CD1c-positive myeloid dendritic cell (primary cell): ENCODE data around the gene DAB1.
"Not testable (repeated sequence)": the region's sequence is repeated elsewhere in the genome, so short reads cannot be mapped to it uniquely, and the experiment has no call there.

Source experiments
- DNase-seq: peaks from one replicate; pipeline ENCODE4 v3.0.0-alpha.2; 2016; ENCODE audit errors: extremely low spot score

DAB1 gene

DNA sequence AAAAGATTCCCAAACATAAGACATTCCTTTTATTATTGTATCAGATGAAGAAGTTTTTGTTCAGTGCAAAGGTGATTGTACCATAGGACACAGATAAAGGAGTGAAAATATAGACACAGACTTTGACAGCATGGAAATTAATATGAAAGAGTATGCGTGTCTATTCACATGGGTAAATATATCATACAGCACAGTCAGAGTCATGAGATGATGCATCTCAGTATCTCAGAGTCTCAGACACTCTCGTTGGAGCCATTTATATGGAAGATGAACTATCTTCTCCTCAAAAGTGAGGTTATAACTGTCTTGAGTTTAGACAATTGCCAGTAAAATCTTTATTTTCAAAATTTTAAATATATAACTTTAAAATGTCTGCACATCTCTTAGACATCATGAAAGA, 299.7 kb downstream of the DAB1 start:
- no peak for DNase-seq

DNA sequence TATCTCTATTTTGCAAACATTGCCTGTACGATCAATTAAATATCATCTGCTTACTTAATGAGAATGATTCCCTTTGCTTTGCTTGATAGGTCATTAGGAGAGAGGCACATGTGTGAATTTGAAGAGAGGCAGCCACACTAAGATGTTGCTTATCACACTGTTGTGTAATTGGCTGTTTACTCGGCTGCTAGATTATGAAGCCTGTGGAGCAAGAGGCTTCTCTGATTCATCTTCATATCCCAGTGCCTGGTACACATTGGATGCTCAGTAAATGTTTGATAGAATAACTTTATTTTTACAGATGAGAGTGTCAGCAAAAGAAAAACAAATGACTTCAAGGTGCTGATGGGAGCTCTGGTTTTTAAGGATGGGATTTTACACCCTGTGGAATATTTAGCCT, 301.8 kb downstream of the DAB1 start:
- DNase-seq: no peak

DNA sequence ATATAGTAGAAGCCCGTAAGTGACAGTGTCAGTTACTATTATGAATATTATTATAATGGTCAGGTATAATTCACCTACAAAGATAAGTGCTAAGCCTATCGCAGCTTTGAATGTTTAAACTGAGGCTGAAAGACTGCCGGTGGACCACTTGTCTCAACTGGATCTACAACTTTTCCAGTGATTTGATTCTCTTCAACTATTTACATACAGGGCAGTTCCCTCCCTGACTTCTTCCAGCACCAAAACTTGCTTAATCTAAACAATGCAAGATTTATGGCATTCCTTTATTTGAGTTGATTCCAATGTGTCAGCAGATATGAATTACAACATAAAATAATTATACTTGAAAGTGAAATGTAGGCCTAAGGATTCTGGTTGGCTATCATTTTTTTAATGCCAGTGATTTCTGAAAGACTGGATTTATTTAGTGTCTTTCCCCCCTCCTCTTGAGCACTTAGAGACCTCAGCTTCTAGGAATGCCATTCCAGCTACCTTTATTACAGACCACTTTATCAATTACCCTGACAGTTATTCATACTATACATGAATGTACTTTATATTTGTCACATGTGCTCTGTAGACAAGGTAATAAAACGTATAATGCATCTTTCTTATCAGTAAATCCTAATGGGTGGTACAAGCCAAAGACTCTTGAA, 304.8 kb downstream of the DAB1 start:
- DNase-seq: no peak

GRCh38 chr1:57117753-57118152, 306.1 kb downstream of the DAB1 start:
- DNase-seq: no peak

- DNase-seq: no peak
Measured at GRCh38 chr1:57116871-57117270, 307.0 kb downstream of the DAB1 start.

GRCh38 chr1:57115030-57115614, 308.7 kb downstream of the DAB1 start:
- DNase-seq: no peak

DNA sequence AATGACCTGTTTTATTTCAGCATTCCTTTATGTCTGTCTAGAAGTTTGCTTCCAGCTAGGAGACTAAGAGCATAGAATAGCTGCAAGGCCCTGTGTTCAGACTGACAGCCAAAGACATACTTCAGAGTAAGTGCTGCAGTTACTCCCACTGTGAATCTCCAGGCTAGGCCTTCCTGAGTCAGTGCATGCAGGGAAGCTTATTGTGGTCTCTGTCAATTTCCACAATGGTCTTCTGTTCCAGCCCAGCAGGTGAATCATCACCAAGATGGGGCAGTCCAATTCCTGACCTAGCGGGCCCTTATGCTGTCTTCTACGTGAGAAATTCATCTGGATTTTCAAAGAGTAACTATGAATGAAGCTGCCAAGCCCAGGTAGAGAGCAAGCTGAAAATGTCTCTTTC, 311.7 kb downstream of the DAB1 start:
- no peak for DNase-seq

- DNase-seq: no peak
Measured at GRCh38 chr1:57111175-57111574, 312.7 kb downstream of the DAB1 start.

DNA sequence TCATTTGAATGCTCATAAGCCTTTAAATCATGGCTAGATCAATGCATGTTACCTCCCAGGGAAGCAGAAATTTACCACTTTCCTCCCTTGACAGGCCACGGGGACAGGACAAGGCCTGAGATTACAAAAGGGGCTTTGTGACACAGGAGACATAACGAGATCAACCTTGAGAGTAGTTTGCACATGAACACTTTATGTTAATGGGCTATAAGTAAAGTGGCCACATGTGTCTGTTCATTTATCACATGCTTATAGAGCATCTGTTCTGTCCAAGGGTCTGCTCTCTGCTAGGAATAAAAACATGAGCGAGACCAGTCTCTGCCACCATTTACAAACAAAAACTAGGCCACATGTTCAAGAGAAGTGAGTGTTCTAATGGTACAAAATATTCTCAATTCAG, 314.0 kb downstream of the DAB1 start:
- no peak for DNase-seq

GRCh38 chr1:57109247-57109646, 314.6 kb downstream of the DAB1 start:
- no peak for DNase-seq

DNA sequence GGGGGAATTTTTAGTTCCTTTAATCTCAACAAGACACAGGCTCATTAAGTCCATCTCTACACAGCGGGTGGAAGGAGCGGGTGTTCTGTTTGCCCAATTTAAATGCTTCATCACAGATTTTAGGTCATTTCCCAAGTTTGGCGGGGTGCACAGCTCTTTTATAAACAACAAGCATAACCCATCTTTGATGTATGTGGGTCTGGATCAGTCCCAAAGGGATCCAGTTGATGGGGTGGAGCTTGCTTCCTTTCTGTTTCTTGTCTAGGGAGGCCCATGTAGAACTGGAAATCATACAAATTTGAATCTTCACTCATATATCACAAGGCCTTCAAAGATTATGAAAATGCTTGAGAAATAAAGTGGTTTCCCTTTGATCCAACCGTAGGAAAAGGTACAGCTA, 317.6 kb downstream of the DAB1 start:
- no peak for DNase-seq

DNA sequence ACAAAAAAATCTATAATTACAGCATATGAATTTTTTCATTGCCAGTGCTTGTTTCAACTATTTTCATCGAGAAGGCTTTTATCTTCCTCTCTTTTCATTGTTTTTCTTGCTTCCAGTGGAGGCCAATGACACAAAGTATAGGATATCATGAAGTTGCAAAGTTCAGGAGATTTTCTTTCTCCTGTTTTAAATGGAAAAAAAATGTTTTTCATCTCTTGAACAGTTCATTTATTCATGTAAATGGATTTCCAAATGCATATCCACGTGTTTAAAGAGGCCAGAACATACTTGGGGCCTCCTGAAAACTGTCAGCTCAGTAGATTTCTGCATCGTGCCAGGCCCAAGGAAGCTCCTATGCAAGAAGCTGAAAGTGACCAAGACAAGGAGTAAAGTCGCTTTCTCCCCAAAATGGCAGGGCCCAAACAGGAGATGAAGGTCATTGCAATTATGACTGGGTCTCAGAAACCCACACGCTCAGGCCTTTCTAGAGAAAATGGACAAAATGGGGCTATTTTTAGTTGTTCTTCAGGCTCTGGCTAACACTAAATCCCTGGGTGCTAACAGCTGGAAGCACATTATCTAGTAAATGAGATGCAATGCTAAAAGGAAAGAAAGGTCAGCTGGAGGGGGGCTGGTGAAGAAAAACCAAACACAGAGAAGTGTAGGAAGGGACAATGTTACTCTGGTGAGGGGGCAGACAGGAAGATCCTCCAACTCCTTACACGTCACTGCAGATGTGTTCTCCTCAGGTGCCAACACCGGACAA, 321.1 kb downstream of the DAB1 start:
- no peak for DNase-seq

DNA sequence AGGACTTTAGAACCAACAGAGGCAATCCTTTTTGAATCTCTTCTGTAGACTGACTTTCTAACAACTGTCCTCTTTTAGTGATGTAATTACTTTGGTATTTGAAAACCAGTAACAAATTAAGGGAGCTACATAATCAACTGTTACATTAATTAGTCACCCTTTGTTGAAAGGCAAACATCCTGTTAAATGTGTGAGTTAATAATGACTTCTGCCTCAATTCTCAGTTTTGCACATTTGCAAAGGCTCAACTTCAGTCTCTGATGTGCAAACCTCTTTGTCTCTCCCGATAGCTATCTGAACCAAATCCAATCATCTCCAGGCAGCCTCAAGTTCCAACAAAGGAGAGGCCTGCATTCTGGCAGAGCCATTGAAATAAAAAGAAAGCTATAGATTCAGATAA, 322.7 kb downstream of the DAB1 start:
- no peak for DNase-seq

- no peak for DNase-seq
Measured at GRCh38 chr1:57094749-57095148, 329.1 kb downstream of the DAB1 start.

- DNase-seq: no peak
Measured at GRCh38 chr1:57093122-57093521, 330.7 kb downstream of the DAB1 start.

- no peak for DNase-seq
Measured at GRCh38 chr1:57091642-57092041, 332.2 kb downstream of the DAB1 start.

DNA sequence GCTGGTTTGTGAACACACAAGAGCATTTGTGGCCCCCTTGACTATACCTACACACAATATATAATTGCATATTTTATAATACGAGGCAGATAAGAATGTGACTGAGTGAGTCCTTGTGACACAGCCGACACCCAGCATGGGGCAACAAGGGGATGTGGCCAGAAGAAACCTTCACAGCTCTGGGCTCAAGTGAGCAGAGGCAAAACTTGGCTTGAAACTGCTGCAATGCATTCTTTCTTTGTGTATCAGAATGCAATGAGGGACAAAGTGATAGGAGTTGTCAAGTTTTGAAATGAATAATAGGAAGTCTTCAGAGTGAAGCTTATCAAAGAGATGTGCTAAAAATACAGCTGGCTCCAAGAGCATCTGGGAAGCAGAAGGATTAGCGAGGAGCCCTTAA, 334.0 kb downstream of the DAB1 start:
- DNase-seq: no peak

GRCh38 chr1:57089221-57089620, 334.6 kb downstream of the DAB1 start:
- DNase-seq: no peak

- no peak for DNase-seq
Measured at GRCh38 chr1:57088653-57089052, 335.2 kb downstream of the DAB1 start.

GRCh38 chr1:57087660-57088059, 336.2 kb downstream of the DAB1 start:
- DNase-seq: not testable (repeated sequence)

DNA sequence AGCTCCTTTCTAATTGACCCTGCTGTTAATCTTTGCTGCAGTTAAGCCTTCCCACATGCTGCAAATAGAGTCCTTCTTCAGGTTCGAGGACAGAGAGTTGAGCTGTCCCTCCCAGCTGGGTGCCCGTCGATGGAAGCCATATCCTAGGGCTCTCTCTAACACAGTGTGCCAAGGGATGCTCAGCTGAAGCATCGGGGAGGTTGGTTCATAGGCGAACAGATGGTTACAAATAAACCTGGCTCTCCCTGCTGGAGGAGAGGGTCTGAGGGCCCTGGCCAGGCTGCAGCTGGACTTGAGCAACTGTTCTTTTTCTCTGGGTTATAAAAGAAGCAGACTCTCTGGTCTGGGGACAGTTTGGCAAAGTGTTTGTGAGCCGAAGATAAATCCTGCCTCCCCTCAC, 337.7 kb downstream of the DAB1 start:
- no peak for DNase-seq

DNA sequence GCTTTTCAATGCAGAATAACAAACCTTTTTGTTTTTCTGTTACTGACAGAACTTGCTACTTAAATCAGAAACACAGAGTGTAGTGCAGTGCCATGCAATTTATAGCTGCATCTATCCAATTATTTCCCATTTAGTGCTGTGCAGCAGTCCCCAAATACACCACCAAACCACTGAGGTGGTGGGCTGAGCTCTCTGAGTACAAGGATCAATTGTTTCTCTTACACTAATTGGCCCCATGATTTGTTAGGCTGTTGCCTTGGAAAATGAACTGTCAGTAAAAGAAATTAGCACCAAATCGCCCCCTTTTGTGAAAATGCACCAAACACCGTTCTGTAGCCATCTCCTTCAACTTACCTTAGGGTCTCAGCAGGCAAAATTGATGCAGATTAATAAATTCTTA, 339.2 kb downstream of the DAB1 start:
- no peak for DNase-seq

DNA sequence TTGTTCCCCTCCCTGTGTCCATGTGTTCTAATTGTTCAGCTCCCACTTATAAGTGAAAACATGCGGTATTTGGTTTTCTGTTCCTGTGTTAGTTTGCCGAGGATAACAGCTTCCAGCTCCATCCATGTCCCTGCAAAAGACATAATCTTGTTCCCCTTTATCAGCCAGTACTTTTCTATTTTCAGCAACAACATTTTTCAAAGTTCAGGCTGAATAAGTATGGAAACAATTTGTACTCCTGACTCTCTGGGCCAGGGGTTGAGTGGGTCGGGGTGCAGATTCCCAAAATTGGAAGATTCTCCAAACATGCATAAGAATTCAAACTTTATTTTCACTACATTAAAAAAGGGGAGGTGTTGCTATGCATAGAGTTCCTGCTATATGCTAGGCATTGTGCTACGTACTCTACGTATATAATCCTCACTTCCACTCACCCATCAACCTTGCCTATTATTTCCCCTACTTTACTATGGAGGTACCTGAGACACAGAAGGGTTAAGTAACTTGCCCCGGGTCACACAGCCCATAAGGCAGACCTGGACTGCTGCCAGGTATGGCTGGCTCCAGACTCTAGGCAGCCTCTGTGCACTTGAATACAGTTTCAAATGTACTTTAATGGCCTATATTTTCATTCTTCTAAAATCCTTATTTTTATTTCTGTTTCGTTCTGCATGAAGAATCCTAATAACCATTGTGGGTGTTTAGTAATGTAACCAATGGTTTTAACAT, 341.0 kb downstream of the DAB1 start:
- DNase-seq: no peak
